ENCODE measurements around the gene CNBD2. TPM values are rescaled to one million over a fixed set of nuclear protein-coding genes. Genes with fewer than 3 reads are reported as not detected.
"Not testable (repeated sequence)": the region's sequence is repeated elsewhere in the genome, so short reads cannot be mapped to it uniquely, and the experiment has no call there.

Gene CNBD2
- total and polyA plus RNA-seq, 4 donors = 2.2 to 3.1 (median 2.5) TPM

GRCh38 chr20:35954907-35955251 lies 13.5 kb upstream of the CNBD2 start:
- no peak for DNase-seq (ENCODE audit: low spot score)
- peak in 1 of 2 donors; percentile 29 for TF ChIP-seq RXRA (IDR thresholded peaks at IDR 0.05)
- TF ChIP-seq FOXA1 (IDR thresholded peaks at IDR 0.05) = no peak
- no peak for TF ChIP-seq REST (IDR thresholded peaks at IDR 0.05)
- Histone ChIP-seq H3K4me3 (ENCODE audit: low read depth in 1 of 3, low read length in 3 of 3) (peak overlapping the region; percentile 74 to 92 (median 79)), H3K27me3 (ENCODE audit: control insufficient read depth in 4 of 4, insufficient read depth in 4 of 4, low read length in 3 of 4) (no peaks in the 10 kb centered on the region), H3K9ac (ENCODE audit: low read depth in 1 of 2, low read length in 2 of 2) (peak overlapping the region; percentile 57 to 93), H3K27ac (ENCODE audit: low read depth in 1 of 2, low read length in 2 of 2) (peak overlapping the region; percentile 95 to 98), H3K36me3 (ENCODE audit: control insufficient read depth in 4 of 4, insufficient read depth in 3 of 4, low read depth in 1 of 4, low read length in 3 of 4) (no peaks in the 10 kb centered on the region), H3K9me3 (ENCODE audit: control insufficient read depth in 4 of 4, low read length in 3 of 4) (no peaks in the 10 kb centered on the region), H3K4me1 (ENCODE audit: control insufficient read depth in 4 of 4, insufficient read depth in 4 of 4, low read length in 3 of 4) (peaks cover 0 to 27% (median 16%) of the 10 kb centered on the region in 4 donors)
- WGBS = under 1% methylated on average over 19 of the region's 19 CpGs

GRCh38 chr20:35956616-35957015 lies 11.8 kb upstream of the CNBD2 start:
- no peak for TF ChIP-seq HNF4G (IDR thresholded peaks at IDR 0.05)
- no peak for TF ChIP-seq CTCF (IDR thresholded peaks at IDR 0.05; ENCODE audit: low read depth, low read length, missing input control)
- no peak for TF ChIP-seq ATF3 (IDR thresholded peaks at IDR 0.05)
- TF ChIP-seq FOXA2 (IDR thresholded peaks at IDR 0.05) = no peak
- TF ChIP-seq JUND (IDR thresholded peaks at IDR 0.05) = no peak
- no peak for TF ChIP-seq HNF4A (conservative IDR thresholded peaks at IDR 0.05)
- no peak for TF ChIP-seq RAD21 (IDR thresholded peaks at IDR 0.05)
- no peak for TF ChIP-seq RXRA (IDR thresholded peaks at IDR 0.05)
- no peak for TF ChIP-seq REST (IDR thresholded peaks at IDR 0.05)
- no peak for TF ChIP-seq NR2F2 (IDR thresholded peaks at IDR 0.05)
- TF ChIP-seq EGR1 (IDR thresholded peaks at IDR 0.05; ENCODE audit: low read depth in 2 of 2) = no peak
- no peak for TF ChIP-seq TAF1 (conservative IDR thresholded peaks at IDR 0.05)
- no peak for TF ChIP-seq FOXA1 (IDR thresholded peaks at IDR 0.05)
- TF ChIP-seq MAX (IDR thresholded peaks at IDR 0.05) = no peak
- no peak for TF ChIP-seq YY1 (IDR thresholded peaks at IDR 0.05)
- TF ChIP-seq ZBTB33 (IDR thresholded peaks at IDR 0.05) = no peak
- TF ChIP-seq GABPA (IDR thresholded peaks at IDR 0.05 in 1 of 2, conservative IDR thresholded peaks at IDR 0.05 in 1 of 2) = no peak
- TF ChIP-seq SP1 (IDR thresholded peaks at IDR 0.05) = no peak
- H3K27me3 ChIP-seq (ENCODE audit: control insufficient read depth in 4 of 4, insufficient read depth in 4 of 4, low read length in 3 of 4) = no peaks in the 10 kb centered on the region
- H3K9me3 ChIP-seq (ENCODE audit: control insufficient read depth in 4 of 4, low read length in 3 of 4) = no peaks in the 10 kb centered on the region
- no peak for DNase-seq (ENCODE audit: low spot score)
- H3K9ac ChIP-seq (ENCODE audit: low read depth in 1 of 2, low read length in 2 of 2) = no peak overlapping the region
- H3K36me3 ChIP-seq (ENCODE audit: control insufficient read depth in 4 of 4, insufficient read depth in 3 of 4, low read depth in 1 of 4, low read length in 3 of 4) = no peaks in the 10 kb centered on the region
- H3K4me1 ChIP-seq (ENCODE audit: control insufficient read depth in 4 of 4, insufficient read depth in 4 of 4, low read length in 3 of 4) = peaks cover 0 to 27% (median 16%) of the 10 kb centered on the region in 4 donors
- no peak overlapping the region for H3K4me3 ChIP-seq (ENCODE audit: low read depth in 1 of 3, low read length in 3 of 3)
- no peak overlapping the region for H3K27ac ChIP-seq (ENCODE audit: low read depth in 1 of 2, low read length in 2 of 2)

GRCh38 chr20:35959291-35959690 lies 9.1 kb upstream of the CNBD2 start:
- not testable (repeated sequence) for H3K9me3 ChIP-seq (ENCODE audit: control insufficient read depth in 4 of 4, low read length in 3 of 4); H3K27ac ChIP-seq (ENCODE audit: low read depth in 1 of 2, low read length in 2 of 2); H3K27me3 ChIP-seq (ENCODE audit: control insufficient read depth in 4 of 4, insufficient read depth in 4 of 4, low read length in 3 of 4); DNase-seq (ENCODE audit: low spot score); H3K4me3 ChIP-seq (ENCODE audit: low read depth in 1 of 3, low read length in 3 of 3); H3K9ac ChIP-seq (ENCODE audit: low read depth in 1 of 2, low read length in 2 of 2); H3K36me3 ChIP-seq (ENCODE audit: control insufficient read depth in 4 of 4, insufficient read depth in 3 of 4, low read depth in 1 of 4, low read length in 3 of 4)
- 84% methylated on average over 6 of the region's 6 CpGs for WGBS
- peaks cover 0 to 10% (median 4%) of the 10 kb centered on the region in 4 donors for H3K4me1 ChIP-seq (ENCODE audit: control insufficient read depth in 4 of 4, insufficient read depth in 4 of 4, low read length in 3 of 4)
